GM18517 (cell line): ENCODE results near the gene TAB2.

Experiments used
- ATAC-seq: cut with Tn5 transposase; IDR thresholded peaks from one replicate; pipeline ENCODE4 v1.9.1; 2021; ENCODE audit warnings: mild to moderate bottlenecking, moderate library complexity; ENCODE audit not compliant: unreplicated experiment

The TAB2 gene

DNA sequence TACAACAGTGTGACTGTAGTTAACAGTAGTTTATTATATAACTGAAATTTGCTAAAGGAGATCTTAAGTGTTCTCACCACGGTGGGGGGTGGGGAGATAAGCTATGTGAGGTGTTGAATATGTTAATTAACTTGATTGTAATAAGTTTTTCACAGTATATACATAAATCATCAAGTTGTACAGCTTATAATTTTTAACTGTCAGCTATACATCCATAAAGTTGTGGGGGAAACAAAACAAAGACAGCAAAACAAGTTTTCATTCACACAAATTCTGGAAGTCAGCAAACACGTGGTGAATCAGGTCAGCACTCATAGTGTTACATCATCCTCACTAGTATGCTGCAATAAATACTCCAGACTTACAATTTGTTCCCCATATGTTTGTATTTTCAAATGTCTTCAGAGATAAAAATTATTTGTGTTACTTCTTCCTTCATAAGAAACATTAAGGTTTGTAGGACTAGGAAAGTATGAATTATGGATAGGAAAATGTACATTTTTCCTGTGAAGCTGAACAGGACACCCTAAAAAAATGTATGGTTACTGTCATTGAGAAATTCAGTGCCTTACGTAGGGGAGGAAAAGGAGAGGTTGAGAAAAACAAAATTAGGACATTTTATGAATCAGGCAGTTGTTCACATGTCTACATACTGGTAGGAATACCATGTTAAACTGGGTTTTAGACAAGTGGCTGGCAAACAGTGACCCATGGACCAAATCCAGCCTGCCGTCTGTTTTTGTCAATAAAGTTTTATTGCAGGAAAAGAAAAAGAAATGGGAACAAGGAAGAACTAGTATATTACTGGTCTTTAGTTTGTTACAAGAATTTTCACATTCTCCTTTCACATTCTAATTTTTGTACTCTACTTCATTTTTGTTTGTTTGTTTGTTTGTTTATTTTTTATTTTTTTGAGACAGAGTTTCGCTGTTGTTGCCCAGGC is 88.6 kb downstream of the TAB2 start:
- no peak for ATAC-seq

DNA sequence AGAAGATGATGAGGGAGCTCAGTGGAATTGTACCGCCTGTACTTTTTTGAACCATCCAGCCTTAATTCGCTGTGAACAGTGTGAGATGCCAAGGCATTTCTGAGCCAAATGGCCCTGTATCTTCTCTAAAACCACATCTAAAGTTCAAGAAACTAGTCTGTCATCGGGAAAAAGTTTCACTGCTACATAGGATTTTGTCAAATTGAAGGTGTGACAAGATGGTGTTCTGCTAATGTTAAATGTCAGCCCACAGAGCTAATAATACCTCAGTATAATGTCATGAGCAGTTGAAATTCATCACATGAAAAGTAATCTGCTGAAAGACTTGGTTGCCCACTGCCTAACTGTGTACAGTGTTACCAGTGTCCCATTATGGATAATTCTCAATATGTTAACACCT is 92.1 kb downstream of the TAB2 start:
- no peak for ATAC-seq

DNA sequence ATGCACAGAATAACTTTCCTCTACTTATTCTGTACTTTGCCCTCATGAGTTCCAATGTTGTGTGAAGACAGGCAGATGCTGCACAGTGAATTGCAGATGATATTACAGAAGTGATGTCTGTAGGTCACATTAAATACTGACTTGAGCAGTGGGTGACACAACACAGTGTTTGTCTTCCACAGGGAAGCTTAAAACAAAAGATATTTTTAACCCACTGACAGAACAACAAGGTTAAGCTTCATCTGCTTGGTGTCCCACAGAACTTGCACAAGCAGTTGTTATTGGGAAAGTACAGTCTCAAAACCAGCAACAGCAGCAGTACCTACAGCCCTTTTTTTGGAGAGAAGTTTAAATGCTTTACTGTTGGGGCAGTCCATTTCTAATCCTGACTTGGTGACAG is 93.0 kb downstream of the TAB2 start:
- ATAC-seq = no peak

DNA sequence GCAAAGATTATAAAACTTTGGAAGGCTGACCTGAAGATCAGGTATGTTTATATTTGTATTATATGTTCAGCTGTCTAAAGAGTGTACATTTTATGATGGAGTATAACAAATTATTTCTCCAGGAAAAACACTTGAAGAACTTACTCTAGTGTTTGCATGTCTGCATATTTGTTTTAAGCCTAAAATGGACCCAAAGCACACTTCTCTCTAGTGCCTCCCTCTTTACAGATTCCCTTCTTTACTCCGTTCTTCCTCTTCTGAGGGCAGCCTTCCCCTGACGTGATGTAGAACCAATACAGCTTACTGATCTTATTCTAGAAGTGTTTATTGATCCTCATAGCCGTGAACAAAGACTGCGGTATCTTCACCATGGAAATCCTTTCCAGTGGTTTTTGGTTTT is 96.5 kb downstream of the TAB2 start:
- no peak for ATAC-seq

DNA sequence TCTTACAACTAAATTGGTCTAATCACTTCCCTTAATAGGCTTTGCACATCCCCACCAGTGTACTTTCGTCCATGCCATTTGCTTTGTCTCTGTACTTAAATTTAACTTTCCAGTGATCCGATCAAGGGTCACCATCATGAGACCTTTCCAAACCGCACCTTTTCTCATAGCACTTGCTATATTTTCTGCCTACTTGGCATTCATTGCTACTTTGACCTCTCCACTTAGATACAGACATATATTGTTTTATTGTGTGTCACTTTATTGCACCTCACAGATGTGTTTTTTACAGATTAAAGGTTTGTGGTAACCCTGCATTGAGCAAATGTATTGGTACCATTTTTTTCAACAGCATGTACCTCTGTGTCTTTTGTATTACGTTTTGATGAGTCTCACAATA is 97.3 kb downstream of the TAB2 start:
- no peak for ATAC-seq

DNA sequence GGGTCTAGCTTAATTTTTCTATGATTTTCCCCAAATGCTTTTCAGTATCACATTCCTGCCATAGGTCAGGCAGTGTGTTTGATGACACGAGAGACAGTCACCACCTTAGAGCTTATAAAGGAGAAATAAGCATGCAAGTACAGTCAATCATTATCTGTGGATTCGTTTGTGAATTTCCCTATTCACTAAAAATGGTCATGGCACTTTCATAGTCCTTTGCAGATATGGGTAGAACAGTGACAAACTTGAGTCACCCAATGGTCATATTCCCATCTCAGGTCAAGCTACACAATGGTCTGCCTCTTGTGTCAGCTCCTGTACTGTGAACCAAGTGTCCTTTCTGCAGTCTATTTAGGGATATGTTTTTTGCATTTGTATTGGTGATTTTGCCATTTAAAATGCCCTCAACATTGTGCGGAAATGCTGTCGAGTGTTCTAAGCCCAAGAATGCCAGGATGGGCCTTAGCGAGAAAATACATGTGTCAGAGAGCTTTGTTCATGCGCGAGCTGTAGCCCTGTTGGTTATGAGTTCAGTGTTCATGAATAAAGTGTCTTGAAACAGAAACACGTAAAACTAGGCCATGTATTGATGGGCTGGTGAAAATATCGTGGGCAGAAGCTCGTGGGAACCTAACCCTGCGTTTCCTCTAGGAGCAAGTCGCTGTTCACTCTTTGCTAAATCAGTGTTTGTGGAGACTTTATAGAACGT is 102.3 kb downstream of the TAB2 start:
- no peak for ATAC-seq

DNA sequence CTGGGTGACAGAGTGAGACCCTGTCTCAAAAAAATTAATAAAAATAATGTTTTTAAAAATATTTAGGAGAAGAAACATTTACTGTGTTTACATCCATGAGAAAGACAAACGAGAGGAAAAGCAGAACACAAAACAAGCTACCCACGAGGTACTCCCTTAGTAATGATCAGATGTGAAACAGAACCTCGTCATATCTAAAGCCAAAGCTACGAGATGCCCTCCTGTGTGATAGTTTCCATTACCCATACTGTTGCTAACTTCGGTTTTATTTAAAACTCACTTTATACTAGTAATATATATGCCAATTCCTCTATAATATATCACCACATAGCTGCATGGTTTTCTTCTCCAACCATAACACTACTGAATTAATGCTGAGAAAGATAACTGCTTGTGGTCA is 103.6 kb downstream of the TAB2 start:
- no peak for ATAC-seq

DNA sequence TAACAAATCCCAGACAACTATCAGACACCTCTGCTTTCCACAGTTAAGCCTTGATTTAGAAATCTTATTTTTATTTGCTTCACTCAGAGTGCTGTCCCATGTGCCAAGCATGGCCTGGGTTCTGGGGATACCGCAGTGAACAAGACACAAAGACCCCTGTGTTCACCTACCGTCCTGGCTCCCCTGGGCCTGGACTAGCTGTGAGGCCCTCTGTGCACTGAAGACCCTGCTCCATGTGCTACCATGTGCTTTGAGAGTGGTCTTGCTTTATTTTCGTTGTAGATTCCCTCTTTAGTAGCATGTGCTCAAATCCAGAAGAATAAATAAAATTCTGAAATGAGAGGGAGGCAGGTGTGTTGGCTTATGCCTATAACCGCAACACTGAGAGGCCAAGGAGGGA is 105.1 kb downstream of the TAB2 start:
- no peak for ATAC-seq

DNA sequence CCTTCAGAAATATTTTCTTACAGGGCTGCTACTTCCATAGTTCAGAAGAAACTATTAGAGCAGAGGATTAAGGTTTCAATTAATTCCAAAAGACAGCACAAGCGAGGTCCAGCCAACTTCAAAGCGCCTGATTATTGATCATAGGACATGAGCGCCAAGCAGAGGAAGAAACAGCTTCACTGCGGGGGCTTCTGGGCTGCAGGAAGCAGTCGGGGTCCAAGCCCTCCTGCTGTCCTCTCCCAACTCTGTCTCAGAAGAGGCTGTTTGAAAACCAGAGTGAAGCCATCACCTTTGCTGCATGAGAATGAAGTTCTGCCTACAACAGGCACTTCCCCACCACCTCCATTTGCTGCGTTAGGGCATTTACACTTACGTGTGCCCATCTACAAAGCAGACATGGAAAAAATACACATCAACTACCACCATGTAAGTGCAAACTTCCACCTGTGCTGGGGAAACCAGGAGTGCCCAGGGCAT is 106.5 kb downstream of the TAB2 start:
- no peak for ATAC-seq

DNA sequence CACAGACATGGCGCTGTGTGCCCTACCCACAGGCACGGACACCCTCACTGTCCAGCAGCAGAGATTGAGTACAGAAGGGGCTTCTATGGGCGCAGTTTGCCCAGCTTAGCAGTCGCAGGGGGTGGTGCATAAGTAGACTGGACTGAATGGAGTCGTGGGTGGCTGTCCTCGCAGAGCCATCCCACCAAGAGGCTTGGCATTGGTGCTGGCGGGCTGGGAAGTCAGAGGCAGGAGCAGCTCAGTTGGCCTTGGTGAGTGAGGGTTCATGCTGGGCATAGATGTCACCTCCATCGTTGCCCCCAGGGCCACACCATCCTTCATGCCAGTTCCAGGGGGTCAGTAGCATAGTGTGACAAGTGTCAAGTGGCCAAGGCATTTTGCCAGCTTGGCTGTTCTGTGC is 107.7 kb downstream of the TAB2 start:
- no peak for ATAC-seq

DNA sequence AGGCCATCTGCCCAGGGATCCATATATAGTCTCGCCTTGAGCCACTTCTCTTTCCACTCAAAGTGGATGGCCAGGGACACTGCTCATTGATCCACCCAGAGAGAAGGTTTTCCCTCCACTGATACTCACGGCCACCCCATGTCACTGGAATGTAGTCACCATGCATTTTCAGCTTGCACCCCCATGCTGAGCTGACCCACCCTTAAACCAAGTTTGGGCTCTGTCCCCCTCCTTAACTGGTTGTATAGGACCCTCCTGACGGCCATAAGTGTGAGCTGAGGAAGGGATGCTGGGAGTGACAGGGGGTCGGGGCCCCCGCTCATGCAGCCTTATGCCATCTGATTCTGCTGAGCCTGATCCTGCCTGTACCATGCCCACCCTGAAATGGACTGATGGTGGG is 108.2 kb downstream of the TAB2 start:
- ATAC-seq = no peak

DNA sequence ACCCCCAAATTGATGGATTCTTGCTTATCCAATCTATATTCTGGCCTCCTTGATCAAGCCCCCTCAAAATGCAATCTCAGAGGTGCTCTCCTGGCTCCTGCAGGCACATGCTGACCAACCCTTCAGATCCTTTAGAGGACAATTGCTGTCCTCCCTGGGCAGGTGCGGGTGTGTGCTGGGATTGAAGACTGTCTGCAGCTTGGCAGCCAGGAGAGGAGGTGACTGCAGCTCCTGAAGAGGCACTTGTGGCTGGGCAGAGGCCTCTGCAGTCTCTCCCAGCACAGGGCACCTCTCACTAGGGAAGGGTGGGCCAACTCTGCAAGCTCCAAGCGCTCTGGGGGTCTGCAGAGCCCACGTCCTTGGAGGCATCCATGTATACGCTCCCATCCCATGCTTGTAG is 111.1 kb downstream of the TAB2 start:
- ATAC-seq = no peak

DNA sequence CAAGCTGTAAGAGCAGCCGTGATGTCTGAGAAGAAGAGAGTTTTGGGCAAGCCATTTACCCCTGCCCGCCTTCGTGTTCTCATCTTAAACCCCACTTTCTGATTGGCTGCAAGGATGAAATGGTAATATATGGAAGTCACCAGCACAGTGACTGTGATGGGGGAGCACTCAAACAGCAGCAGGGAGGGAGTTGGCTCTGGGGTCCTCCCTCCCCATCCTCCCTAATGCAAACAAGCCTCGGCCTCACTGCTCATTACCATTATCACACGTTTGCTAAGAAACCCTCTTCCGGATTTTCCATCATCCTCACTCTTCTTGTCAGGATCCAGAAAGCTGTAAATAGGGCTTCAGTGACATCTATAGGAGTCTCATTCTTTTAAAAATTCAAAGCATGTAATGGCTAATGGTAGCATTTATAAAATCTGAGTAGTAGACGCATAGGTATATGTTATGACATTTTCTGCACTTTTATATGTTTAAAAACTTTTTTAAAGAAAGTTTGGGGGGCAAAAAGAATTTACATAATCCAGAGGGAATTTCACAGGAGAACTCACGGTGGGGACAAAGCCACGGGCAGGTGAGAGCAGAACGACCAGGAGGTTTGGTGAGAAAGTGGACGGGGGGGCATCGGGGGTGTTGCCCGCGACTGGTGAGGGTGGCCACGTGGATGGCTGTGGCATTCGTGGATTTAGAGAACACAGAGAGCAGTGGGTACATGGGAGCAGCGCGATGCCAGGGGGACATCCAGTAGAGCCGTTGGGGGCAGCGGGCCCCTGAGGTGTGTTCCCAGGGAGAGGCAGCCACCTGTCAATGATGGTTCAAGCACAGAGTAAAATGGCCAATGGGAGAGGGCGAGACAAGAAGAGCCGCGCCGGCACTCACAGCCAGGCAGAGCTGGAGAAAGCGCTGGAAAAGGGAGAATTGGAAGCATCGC is 112.2 kb downstream of the TAB2 start:
- no peak for ATAC-seq

DNA sequence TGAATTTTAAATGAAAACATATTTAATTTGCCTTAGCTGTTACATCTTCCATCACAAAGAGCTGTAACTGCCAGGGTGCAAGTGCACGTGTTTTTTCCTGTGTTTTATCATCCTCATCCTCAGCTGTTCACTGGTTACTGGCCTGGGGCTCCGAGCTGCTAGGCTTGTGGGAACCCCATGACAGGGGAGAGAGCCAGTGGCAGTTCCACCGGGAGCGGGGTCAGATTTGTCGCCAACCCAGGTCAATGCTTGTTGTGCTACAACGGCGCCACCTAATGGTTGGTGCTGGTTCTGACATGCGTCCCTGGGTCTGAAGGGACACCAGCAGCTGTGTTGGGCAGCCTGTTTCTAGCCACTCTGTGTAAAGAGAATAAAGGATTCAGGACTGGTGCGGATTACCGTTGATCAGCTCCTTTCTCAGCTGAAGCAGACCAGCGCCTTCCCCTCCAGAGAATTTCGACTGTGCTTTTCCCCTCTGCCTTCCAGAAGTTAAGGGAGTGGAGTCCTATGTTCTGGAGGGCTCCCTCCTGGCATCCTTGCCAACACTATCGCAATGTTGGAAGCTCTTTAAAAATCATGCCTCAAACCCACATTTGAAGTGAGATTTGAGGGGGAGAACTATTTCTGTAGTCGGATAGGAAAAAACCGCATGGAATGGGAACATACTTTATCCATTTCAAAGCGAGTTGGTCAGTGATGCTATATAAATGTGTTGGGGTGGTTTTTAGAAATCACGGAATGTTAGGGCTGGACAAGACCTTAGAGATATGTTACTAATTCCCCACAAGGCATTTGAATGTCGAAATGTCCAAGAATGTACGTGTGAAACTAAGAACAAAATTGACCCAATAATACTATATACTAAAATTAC is 114.6 kb downstream of the TAB2 start:
- ATAC-seq = peak; percentile 86

DNA sequence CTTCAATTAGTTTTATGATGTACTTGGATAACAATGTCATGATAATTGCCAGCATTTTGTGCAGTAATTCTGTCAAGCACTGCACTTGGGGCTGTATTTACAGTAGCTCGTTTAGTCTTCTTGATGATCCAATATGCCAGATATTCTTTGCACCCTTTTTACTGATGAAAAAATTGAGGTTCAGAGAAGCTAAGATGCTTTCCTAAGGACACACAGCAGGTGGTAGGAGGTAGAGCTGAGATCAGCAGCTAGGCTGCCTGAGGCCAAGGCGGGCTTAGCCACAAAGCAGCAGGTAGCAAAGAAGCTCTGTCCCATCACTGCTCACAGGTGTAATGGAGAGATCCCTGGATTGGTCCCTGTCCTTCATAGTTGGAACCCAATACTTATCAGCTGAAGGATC is 115.9 kb downstream of the TAB2 start:
- no peak for ATAC-seq

DNA sequence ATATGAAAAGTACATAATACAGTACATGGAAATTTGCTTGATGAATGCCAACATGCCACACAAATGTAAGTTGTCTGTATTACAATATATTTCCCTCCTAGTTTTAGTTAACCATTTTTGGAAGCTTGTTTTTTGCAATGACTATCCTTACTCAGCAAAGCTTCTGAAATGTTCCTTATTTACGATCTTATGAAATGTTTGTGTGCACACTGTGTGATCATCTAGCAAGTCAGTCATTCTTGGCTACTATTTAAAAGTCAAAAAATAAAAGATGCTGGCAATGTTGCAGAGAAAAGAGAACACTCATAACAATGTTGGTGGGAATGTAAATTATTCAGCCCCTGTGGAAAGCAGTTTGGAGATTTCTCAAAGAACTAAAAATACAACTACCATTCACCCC is 116.4 kb downstream of the TAB2 start:
- no peak for ATAC-seq

DNA sequence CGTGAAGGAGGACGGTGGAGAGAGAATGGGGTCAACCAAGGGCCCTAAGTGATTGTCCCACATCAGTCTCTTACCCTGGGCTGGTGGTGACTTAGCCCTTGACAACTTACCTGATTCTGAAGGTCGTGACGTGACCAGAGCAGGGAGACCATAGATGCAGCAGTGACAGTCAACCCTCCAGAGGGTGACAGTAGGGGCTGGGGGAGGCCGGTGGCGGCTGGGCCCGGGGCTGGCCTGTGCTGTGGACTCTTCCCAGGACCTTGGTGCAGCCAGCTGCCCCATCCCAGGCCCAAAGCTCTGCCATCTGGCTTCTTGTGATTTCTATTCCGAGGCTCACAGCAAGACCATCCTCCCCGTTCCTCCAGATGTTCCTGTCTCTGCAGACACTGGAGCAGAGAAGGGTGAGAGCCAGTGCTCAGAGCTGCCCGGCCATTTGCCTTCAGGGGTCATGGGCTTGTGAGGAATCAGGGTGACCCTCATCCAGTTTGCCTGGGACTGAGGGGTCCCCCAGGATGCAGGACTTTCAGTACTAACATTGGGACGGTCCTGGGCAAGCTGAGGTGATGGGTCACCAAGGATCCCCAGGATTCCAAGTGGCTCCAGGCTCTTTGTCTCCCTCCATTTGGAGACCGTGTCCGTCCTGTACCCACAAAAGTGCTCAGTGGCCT is 118.5 kb downstream of the TAB2 start:
- ATAC-seq = no peak

DNA sequence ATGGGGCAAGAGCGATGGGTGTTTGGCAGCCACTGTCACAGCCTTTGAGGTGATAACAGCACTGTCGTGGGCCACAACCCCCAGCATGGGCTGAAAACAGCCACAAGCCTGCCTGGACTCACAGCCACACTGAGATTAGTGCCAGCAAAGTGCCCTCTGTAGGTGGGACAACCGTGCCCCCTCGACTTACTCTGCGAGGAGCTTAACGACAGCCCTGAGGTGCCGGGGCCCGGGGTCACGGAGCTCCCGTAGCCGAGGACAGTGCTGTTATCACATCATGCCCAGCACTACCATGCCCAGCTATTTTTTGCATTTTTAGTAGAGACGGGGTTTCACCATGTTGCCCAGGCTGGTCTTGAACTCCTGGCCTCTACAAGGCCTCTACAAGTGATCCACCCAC is 119.1 kb downstream of the TAB2 start:
- no peak for ATAC-seq

DNA sequence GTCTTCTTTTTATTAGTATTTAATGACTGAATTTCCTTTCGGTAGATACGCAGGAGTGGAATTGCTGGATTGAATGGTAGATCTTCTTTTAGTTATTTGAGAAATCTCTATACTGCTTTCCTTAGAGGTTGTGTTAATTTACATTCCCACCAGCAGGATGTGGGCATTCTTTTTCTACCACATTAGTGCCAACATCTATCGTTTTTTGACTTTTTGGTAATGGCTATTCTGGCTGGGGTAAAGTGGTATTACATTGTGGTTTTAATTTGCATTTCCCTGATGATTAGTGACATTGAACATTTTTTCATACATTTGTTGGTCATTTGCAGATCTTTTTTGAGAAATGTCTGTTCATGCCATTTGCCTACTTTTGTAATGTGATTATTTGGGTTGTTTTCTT is 119.7 kb downstream of the TAB2 start:
- ATAC-seq = no peak

DNA sequence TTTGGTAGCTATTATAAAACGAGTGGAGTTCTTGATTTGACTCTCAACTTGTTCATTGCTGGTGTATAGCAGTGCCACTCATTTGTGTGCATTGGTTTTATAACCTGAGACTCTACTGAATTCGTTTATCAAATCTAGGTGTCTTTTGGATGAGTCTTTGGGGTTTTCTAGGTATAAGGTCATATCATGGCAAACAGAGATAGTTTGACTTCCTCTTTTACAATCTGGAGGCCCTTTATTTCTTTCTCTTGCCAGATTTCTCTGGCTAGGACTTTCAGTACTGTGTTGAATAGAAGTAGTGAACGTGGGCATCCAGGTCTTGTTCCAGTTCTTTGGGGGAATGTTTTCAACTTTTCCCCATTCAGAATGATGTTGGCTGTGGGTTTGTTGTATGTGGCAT is 121.3 kb downstream of the TAB2 start:
- ATAC-seq = peak; percentile 55
